Spleen (tissue), 11 donors: ENCODE data around the gene ASAP2. TPM values are rescaled to one million over a fixed set of nuclear protein-coding genes. Genes with fewer than 3 reads are reported as not detected.

Experiments
- DNase-seq: peaks from one replicate; pipeline ENCODE4 v3.0.0-alpha.2; 2020
- H3K27ac ChIP-seq, 8 donors: fragments of 200-600 bp; sonication (generic) in 7 of 8; 1 replicate in 4 of 8; 2 replicates in 4 of 8; pipeline versions ENCODE4 v1.5.0 to v1.8.0; 2016 to 2021; ENCODE audit warnings: inconsistent platforms in 4 of 8, mild to moderate bottlenecking in 4 of 8, moderate library complexity in 1 of 8
- H3K27me3 ChIP-seq, 7 donors: fragments of 200-600 bp; sonication (generic) in 6 of 7; replicated peaks in 1 of 7; 1 replicate in 4 of 7; 2 replicates in 3 of 7; pipeline versions ENCODE4 v1.5.0 to v1.8.0; 2016 to 2021; ENCODE audit warnings: inconsistent platforms in 3 of 7, mild to moderate bottlenecking in 1 of 7
- H3K36me3 ChIP-seq, 6 donors: fragments of 200-600 bp; sonication (generic) in 5 of 6; 1 replicate in 4 of 6; 2 replicates in 2 of 6; pipeline versions ENCODE4 v1.5.0 to v1.8.0; 2016 to 2021; ENCODE audit warnings: inconsistent platforms in 2 of 6
- H3K4me1 ChIP-seq, 6 donors: fragments of 200-600 bp; sonication (generic) in 5 of 6; 1 replicate in 3 of 6; 2 replicates in 3 of 6; pipeline versions ENCODE4 v1.5.0 to v1.8.0; 2016 to 2021; ENCODE audit warnings: inconsistent platforms in 3 of 6
- H3K4me3 ChIP-seq, 8 donors: fragments of 200-600 bp; sonication (generic) in 7 of 8; 1 replicate in 4 of 8; 2 replicates in 4 of 8; pipeline versions ENCODE4 v1.5.0 to v1.8.0; 2016 to 2021; ENCODE audit warnings: inconsistent platforms in 4 of 8, mild to moderate bottlenecking in 4 of 8, moderate library complexity in 2 of 8
- H3K9me3 ChIP-seq, 8 donors: fragments of 200-600 bp; sonication (generic) in 7 of 8; 1 replicate in 4 of 8; 2 replicates in 4 of 8; pipeline versions ENCODE4 v1.5.0 to v1.8.0; 2016 to 2021; ENCODE audit warnings: inconsistent platforms in 4 of 8
- CTCF ChIP-seq, 11 experiments: fragments of 200-600 bp in 7 of 11; fragments of 450-650 bp in 4 of 11; sonication (generic) in 4 of 11; IDR thresholded peaks in 8 of 11; conservative IDR thresholded peaks in 3 of 11; 1 replicate in 7 of 11; 2 replicates in 4 of 11; pipeline versions ENCODE4 v1.4.0 to v1.8.0; 2016 to 2021; ENCODE audit warnings: antibody characterized with exemption in 11 of 11, inconsistent platforms in 4 of 11, mild to moderate bottlenecking in 1 of 11
- POLR2A ChIP-seq, 3 donors: fragments of 450-650 bp; IDR thresholded peaks; one replicate each; pipeline ENCODE4 v1.5.1; 2017; ENCODE audit warnings: antibody characterized with exemption in 3 of 3, mild to moderate bottlenecking in 1 of 3
- POLR2AphosphoS5 ChIP-seq, 3 donors: sonication (generic); formaldehyde crosslinking; IDR thresholded peaks; one replicate each; pipeline ENCODE4 v1.5.1; 2017; ENCODE audit warnings: antibody characterized with exemption in 3 of 3
- WGBS, 5 donors: extraction: QIAGEN DNeasy Blood & Tissue Kit in 3 of 5; methylation state at CpG; one replicate each; pipeline versions ENCODE4 v1.1.5 to v1.1.7; 2013 to 2018; 5-methylcytosine and 5-hydroxymethylcytosine counted together
- intact Hi-C: fragments of 100-400 bp; cut with DNase I; formaldehyde crosslinking; loops from one replicate; pipeline ENCODE4 v1.15.0; 2023; ENCODE audit warnings: low total_unique reads
- polyA plus RNA-seq, 3 donors: library from polyadenylated mRNA; stranded (reverse); fragments of 200-250 nt; gene quantifications; one replicate each; pipeline ENCODE4 v1.2.1, GENCODE V29; 2013
- total RNA-seq, 7 donors: library from RNA; depleted of rRNA in 3 of 7; stranded (reverse); fragments of >200 nt in 3 of 7; fragmentation: NEBNext Ultra II Directional in 4 of 7; extraction: Animal tissue kit (Norgen Biotek cat#: 25700) in 4 of 7; gene quantifications; one replicate each; pipeline versions ENCODE4 v1.1.0 to v1.2.1, GENCODE V29; 2016 to 2021
- donor health status: healthy with polysubstance abuse.
- donor health status: DM: no; HTN: no; CAD: no; lungs with moderate emphysema.
- donor health status: DM: no; HTN: no; CAD: no.
- donor health status: Bipolar disorder and iron deficiency.
- donor health status: healthy.
- donor health status: DM: no; HTN: no; CAD: no.
- donor health status: DM: yes; HTN: yes; CAD: no.

ASAP2 gene
- total and polyA plus RNA-seq, 10 donors: 0.93 to 3.0 (median 2.2) TPM

- Histone ChIP-seq H3K36me3 (peaks cover 0 to 5% (median 0%) of the 10 kb centered on the region in 6 donors), H3K9me3 (no peaks in the 10 kb centered on the region), H3K27me3 (peaks cover 0 to 9% (median 0%) of the 10 kb centered on the region in 7 donors), H3K4me3 (no peak overlapping the region), H3K4me1 (no peaks in the 10 kb centered on the region), H3K27ac (no peak overlapping the region)
- TF ChIP-seq POLR2AphosphoS5 (IDR thresholded peaks at IDR 0.05) (no peak), CTCF (IDR thresholded peaks at IDR 0.05 in 8 of 11, conservative IDR thresholded peaks at IDR 0.05 in 3 of 11) (no peak), POLR2A (IDR thresholded peaks at IDR 0.05) (no peak)
- 84 to 87% (median 84%) methylated on average over 15 to 20 of the region's 20 CpGs for WGBS, 5 donors
- intact Hi-C loops: no loop called here
- peak; percentile 52 for DNase-seq
These were observed 192.5 kb downstream of the ASAP2 start for GRCh38 chr2:9398881-9399780.

GRCh38 chr2:9400268-9401058 is 193.9 kb downstream of the ASAP2 start:
- no peak overlapping the region for H3K27ac ChIP-seq
- no peaks in the 10 kb centered on the region for H3K4me1 ChIP-seq
- H3K36me3 ChIP-seq: peaks cover 0 to 5% (median 2%) of the 10 kb centered on the region in 6 donors
- H3K9me3 ChIP-seq: no peaks in the 10 kb centered on the region
- WGBS, 5 donors: 73 to 90% (median 78%) methylated on average over 11 to 12 of the region's 12 CpGs
- TF ChIP-seq CTCF (IDR thresholded peaks at IDR 0.05 in 8 of 11, conservative IDR thresholded peaks at IDR 0.05 in 3 of 11): no peak
- no peak for TF ChIP-seq POLR2AphosphoS5 (IDR thresholded peaks at IDR 0.05)
- no peak for TF ChIP-seq POLR2A (IDR thresholded peaks at IDR 0.05)
- intact Hi-C loops: no loop called here
- H3K4me3 ChIP-seq: no peak overlapping the region
- peaks cover 0 to 5% (median 0%) of the 10 kb centered on the region in 7 donors for H3K27me3 ChIP-seq
- peak; percentile 47 for DNase-seq

GRCh38 chr2:9401059-9401547 is 194.5 kb downstream of the ASAP2 start:
- Histone ChIP-seq H3K27me3 (peaks cover 0 to 5% (median 0%) of the 10 kb centered on the region in 7 donors), H3K4me3 (no peak overlapping the region), H3K4me1 (no peaks in the 10 kb centered on the region), H3K27ac (no peak overlapping the region), H3K36me3 (peaks cover 0 to 5% (median 4%) of the 10 kb centered on the region in 6 donors), H3K9me3 (no peaks in the 10 kb centered on the region)
- DNase-seq: peak; percentile 45
- intact Hi-C loops: no loop called here
- WGBS, 5 donors: 84 to 96% (median 91%) methylated on average over 12 of the region's 12 CpGs
- TF ChIP-seq POLR2AphosphoS5 (IDR thresholded peaks at IDR 0.05) (no peak), POLR2A (IDR thresholded peaks at IDR 0.05) (no peak), CTCF (IDR thresholded peaks at IDR 0.05 in 8 of 11, conservative IDR thresholded peaks at IDR 0.05 in 3 of 11) (no peak)
